Measurements from ENCODE around the gene ARMH3. TPM values are rescaled to one million over a fixed set of nuclear protein-coding genes. Genes with fewer than 3 reads are reported as not detected.

Gene ARMH3
- total RNA-seq (10 to 100 TPM; 23.6 to 23.7 TPM), polyA plus RNA-seq (10 to 100 TPM; 14.7 to 17.6 TPM)
- long read RNA-seq, donor 1, full-length matches to known transcripts = 1 of 1 reads
- long read RNA-seq, donor 1, partial matches to known transcripts = 0 of 1 reads
- long read RNA-seq, donor 1, other reads (novel, unspliced or antisense) = 0 of 1 reads
- long read RNA-seq, donor 2, full-length matches to known transcripts = 1 of 1 reads
- long read RNA-seq, donor 2, partial matches to known transcripts = 0 of 1 reads
- long read RNA-seq, donor 2, other reads (novel, unspliced or antisense) = 0 of 1 reads
- long read RNA-seq, donor 3 = 0 reads
- long read RNA-seq, donor 4 = 0 reads
- long read RNA-seq, donor 5, full-length matches to known transcripts = 3 of 3 reads
- long read RNA-seq, donor 5, partial matches to known transcripts = 0 of 3 reads
- long read RNA-seq, donor 5, other reads (novel, unspliced or antisense) = 0 of 3 reads

- H3K36me3 ChIP-seq (ENCODE audit: control insufficient read depth in 4 of 4, insufficient read depth in 4 of 4, low read length in 4 of 4) = no peaks in the 10 kb centered on the region
- peak within 1 kb of the TSS; percentile 87 to 93 for H3K27ac ChIP-seq (ENCODE audit: low read depth in 1 of 2, low read length in 1 of 2)
- no peaks in the 10 kb centered on the region for H3K9me3 ChIP-seq (ENCODE audit: control insufficient read depth in 4 of 4, insufficient read depth in 3 of 4, low read length in 3 of 4)
- H3K4me1 ChIP-seq (ENCODE audit: control insufficient read depth in 5 of 5, insufficient read depth in 5 of 5, low read length in 5 of 5) = peaks cover 0 to 10% (median 8%) of the 10 kb centered on the region in 5 donors
- WGBS, 2 donors = 1% methylated on average over 70 to 79 of the region's 79 CpGs
- H3K9ac ChIP-seq (ENCODE audit: insufficient read depth in 1 of 2, low read length in 2 of 2) = peak within 1 kb of the TSS; percentile 61 to 82
- no peaks in the 10 kb centered on the region for H3K27me3 ChIP-seq (ENCODE audit: control insufficient read depth in 3 of 3, insufficient read depth in 3 of 3, low read length in 2 of 3)
- DNase-seq = peak; percentile 96 to 98 (median 98)
- peak within 1 kb of the TSS; percentile 75 for H3K4me3 ChIP-seq
- ATAC-seq (ENCODE audit: insufficient read depth, low FRiP score) = peak; percentile 98
- TF ChIP-seq CTCF (IDR thresholded peaks at IDR 0.05; ENCODE audit: control extremely low read depth, extremely low read depth) = no peak
Measured at GRCh38 chr10:102055647-102056419, at the start of gene ARMH3. Gene ARMH3 (minus strand): TSS chr10:102056173. CDS start chr10:102040114, 16,059 bp downstream.

GRCh38 chr10:102102421-102102820 lies 46.4 kb upstream of the ARMH3 start:
- H3K9ac ChIP-seq (ENCODE audit: insufficient read depth in 1 of 2, low read length in 2 of 2) = no peak overlapping the region
- no peaks in the 10 kb centered on the region for H3K9me3 ChIP-seq (ENCODE audit: control insufficient read depth in 4 of 4, insufficient read depth in 3 of 4, low read length in 3 of 4)
- DNase-seq (no peak), ATAC-seq (ENCODE audit: insufficient read depth, low FRiP score) (no peak)
- H3K27ac ChIP-seq (ENCODE audit: low read depth in 1 of 2, low read length in 1 of 2) = no peak overlapping the region
- no peak for TF ChIP-seq CTCF (IDR thresholded peaks at IDR 0.05; ENCODE audit: control extremely low read depth, extremely low read depth)
- H3K4me3 ChIP-seq = no peak overlapping the region
- H3K36me3 ChIP-seq (ENCODE audit: control insufficient read depth in 4 of 4, insufficient read depth in 4 of 4, low read length in 4 of 4) = peaks cover 2 to 17% (median 10%) of the 10 kb centered on the region in 4 donors
- WGBS, 2 donors = 77 to 100% methylated on average over 1 of the region's 1 CpG
- H3K27me3 ChIP-seq (ENCODE audit: control insufficient read depth in 3 of 3, insufficient read depth in 3 of 3, low read length in 2 of 3) = no peaks in the 10 kb centered on the region
- no peaks in the 10 kb centered on the region for H3K4me1 ChIP-seq (ENCODE audit: control insufficient read depth in 5 of 5, insufficient read depth in 5 of 5, low read length in 5 of 5)

- no peak for DNase-seq
Measured at GRCh38 chr10:102101152-102101551, 45.2 kb upstream of the ARMH3 start.

More at GRCh38 chr10:102101152-102101551, 45.2 kb upstream of the ARMH3 start:
- Histone ChIP-seq H3K9ac (ENCODE audit: insufficient read depth in 1 of 2, low read length in 2 of 2) (no peak overlapping the region), H3K9me3 (ENCODE audit: control insufficient read depth in 4 of 4, insufficient read depth in 3 of 4, low read length in 3 of 4) (no peaks in the 10 kb centered on the region), H3K36me3 (ENCODE audit: control insufficient read depth in 4 of 4, insufficient read depth in 4 of 4, low read length in 4 of 4) (peaks cover 0 to 15% (median 3%) of the 10 kb centered on the region in 4 donors), H3K27me3 (ENCODE audit: control insufficient read depth in 3 of 3, insufficient read depth in 3 of 3, low read length in 2 of 3) (no peaks in the 10 kb centered on the region), H3K4me3 (no peak overlapping the region), H3K4me1 (ENCODE audit: control insufficient read depth in 5 of 5, insufficient read depth in 5 of 5, low read length in 5 of 5) (no peaks in the 10 kb centered on the region), H3K27ac (ENCODE audit: low read depth in 1 of 2, low read length in 1 of 2) (no peak overlapping the region)
- TF ChIP-seq CTCF (IDR thresholded peaks at IDR 0.05; ENCODE audit: control extremely low read depth, extremely low read depth) = no peak
- WGBS, 2 donors = 84 to 85% methylated on average over 5 of the region's 5 CpGs
- no peak for ATAC-seq (ENCODE audit: insufficient read depth, low FRiP score)

Data from lung (tissue), 16 donors.